ENCODE measurements around the gene CC2D1B.

The CC2D1B gene

GRCh38 chr1:52305417-52306226 is 60.4 kb downstream of the CC2D1B start:
- no peak for DNase-seq

Data from NCI-H510A (cell line).